ENCODE data around the gene QRFP.
"Not testable (repeated sequence)": the region's sequence is repeated elsewhere in the genome, so short reads cannot be mapped to it uniquely, and the experiment has no call there.

QRFP gene

DNA sequence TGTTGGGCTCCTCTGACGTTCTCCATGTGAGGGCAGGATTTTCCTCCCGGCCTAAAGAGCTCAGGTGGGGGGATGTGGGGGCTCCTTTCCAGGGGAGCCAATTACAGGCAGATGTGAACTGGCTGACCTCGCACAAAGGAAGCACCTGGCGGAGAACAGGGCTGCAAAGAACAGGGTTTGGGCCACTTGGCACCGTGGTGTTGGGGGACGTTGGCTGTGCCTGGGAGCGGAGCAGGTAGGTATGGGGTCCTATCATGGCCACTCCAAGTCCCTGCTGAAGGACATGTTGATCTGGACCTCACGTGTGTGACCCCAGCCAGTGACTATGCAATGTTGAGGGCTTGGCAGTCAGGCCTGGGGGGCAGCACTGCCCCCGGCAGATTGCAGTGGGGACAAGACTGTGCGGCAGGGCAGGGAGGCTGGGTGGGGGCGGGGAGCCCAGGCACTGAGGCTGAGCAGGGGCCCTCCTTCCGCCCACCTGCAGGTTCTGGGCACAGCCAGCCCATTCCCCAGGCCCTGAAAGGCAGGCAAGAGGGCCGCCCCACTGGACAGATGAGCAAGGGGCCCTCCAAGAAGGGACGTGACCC lies 23.0 kb upstream of the QRFP start:
- DNase-seq = no peak

- DNase-seq = no peak
These were observed 22.4 kb upstream of the QRFP start for GRCh38 chr9:130918826-130919558.

DNA sequence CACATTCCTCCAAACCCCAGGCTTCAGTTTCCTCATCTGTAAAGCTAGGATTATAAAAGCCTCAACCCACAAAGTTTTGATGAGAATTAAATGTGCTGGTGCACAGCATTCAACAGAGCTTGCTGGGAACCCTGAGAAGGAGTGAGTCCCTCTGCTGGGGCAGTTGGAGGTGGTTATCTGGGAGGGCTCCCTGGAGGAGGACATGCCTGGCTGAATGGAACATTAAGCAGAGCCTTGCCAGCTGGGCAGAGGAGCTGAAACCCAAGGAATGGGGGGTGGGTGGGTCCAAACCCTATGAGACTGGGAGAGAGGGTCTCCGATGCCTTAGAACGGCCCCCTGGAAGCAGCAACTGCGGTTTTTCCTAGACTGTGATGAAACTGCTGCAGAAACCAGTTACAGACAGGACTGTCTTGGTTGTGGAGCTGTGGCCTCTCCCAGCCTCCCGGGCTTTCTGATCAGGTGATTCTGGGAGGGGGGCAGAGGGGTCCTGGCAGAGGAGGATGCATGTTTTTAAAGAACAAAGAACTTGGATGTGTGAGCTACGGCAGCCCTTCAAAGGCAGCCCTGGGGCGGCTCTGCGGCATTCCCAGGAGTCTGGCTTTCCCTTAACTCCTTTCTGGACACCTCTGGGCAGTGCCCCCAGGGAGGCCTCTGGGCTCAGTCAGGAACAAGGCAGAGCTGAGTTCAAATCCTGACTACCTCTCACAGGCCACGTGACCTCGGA lies 21.7 kb upstream of the QRFP start:
- no peak for DNase-seq

GRCh38 chr9:130917168-130917960 lies 20.8 kb upstream of the QRFP start:
- DNase-seq = no peak

DNA sequence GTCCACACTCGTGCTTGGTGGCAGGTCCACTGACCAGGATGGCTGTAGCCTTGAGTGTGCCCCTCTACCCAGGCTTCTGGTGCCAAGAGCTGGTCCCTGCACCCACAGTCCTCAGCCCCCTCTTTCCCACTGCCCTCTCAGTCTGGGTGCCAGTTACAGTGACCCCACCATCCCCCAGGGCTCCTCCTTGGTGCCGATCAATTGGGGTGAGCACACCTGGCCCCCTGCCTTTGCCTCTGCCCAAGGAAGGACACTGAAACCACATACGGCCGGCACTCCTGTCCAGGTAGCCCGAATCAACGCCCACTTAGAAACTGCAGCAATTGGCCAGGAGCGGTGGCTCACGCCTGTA lies 18.5 kb upstream of the QRFP start:
- DNase-seq = no peak

DNA sequence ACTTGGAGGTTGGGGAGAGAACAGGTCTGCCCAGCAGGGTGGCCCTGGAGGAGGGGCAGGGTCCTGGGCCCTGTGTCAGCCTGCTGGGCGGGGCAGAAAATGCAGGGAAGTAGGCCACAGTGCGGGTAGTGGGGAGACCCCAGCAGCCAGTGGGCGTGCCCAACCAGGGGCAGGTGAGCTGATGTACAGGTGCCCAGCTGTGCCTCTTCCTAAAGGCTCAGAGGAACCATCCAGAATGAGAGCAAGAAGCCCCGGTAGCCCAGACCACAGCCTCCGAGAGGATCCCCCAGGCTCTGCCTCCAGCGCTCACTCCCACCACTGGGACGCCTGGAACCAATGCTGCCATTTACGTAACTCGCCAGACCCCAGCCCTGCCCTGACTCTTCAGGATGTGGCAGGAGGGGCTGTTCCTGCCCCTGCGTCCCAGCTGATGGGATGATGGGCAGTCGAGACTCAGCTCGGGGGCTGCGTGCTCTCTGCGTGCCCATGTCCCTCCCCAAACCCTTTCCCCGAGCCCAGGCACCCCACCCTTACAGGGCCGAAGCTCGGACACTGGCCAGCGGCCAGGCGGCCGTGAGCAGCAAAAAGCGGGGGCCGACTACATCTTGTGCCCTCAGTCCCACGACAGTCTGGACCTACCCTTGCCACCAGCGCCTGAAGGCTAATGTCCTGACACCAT lies 17.9 kb upstream of the QRFP start:
- no peak for DNase-seq

GRCh38 chr9:130913599-130914416 lies 17.2 kb upstream of the QRFP start:
- DNase-seq = no peak

GRCh38 chr9:130912932-130913598 lies 16.5 kb upstream of the QRFP start:
- DNase-seq = peak; percentile 32

DNA sequence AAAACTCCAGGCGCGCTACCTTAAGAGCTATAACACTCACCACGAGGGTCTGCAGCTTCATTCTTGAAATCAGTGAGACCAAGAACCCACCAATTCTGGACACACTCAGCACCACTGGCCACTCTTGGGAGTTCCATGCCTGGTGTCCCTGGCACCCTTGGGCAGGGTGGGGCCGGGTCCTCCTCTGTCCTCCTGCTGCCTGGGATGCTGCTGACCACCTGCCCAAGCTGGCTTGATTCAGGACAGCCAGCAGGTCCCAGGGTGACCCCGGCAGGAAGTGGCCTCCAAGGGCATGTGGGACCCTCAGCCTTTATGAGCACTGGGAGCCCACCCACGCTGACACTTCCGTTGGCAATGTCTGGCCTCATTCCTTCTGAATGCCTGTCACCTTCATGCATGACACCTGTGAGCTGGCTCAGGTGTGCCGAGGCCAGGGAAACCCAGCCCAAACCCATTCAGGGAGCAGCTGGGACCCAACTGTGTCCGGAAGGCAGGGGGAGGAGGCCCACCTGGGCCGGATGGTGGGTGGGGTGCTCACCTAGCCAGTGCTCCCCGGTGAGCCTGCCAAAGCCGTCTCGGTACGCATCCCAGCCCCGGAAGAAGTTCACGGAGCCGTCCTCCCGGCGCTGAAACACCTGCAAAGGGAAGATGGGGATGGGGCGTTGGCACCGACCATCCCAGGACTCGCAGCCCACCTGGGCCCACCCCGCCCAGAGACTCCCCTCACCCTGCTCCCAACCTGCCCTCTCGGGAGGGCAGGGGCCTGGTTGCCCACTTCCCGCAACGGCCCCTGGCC lies 14.8 kb upstream of the QRFP start:
- no peak for DNase-seq

DNA sequence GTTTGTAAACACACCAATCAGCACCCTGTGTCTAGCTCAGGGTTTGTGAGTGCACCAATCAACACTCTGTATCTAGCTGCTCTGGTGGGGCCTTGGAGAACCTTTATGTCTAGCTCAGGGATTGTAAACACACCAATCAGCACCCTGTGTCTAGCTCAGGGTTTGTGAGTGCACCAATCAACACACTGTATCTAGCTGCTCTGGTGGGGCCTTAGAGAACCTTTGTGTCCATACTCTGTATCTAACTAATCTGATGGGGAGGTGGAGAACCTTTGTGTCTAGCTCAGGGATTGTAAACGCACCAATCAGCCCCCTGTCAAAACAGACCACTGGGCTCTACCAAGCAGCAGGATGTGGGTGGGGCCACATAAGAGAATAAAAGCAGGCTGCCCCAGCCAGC lies 14.1 kb upstream of the QRFP start:
- DNase-seq = not testable (repeated sequence)

DNA sequence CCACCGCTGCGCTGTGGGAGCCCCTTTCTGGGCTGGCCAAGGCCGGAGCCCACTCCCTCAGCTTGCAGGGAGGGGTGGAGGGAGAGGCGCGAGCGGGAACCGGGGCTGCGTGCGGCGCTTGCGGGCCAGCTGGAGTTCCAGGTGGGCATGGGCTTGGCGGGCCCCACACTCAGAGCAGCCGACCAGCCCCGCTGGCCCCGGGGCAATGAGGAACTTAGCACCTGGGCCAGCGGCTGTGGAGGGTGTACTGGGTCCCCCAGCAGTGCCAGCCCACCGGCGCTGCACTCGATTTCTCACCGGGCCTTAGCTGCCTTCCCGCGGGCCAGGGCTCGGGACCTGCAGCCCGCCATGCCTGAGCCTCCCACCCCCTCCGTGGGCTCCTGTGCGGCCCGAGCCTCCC lies 13.4 kb upstream of the QRFP start:
- not testable (repeated sequence) for DNase-seq

DNA sequence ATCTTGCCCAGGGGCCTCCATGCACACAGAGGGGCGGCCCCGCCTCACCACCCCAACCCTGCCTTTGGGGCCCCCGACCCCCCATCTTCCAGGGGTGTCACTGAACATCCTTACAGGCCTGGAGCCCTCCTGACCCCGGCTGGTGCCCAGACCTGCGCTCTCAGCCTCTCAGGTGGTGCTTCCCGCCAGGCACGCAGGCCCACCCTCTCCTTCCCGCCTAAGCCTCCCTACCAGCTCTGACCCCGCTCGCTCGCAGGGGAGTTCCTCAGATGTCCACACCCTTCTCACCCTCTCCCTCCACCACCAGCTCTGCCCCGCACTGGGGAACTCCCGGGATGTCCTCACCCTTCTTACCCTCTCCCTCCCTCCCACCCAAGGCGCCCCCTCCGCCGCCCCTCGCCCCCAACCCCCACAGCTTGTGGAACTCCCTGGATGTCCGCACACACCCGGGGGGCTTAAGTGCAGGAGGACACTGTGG lies 12.3 kb upstream of the QRFP start:
- no peak for DNase-seq

GRCh38 chr9:130908146-130908877 lies 11.7 kb upstream of the QRFP start:
- DNase-seq = no peak

DNA sequence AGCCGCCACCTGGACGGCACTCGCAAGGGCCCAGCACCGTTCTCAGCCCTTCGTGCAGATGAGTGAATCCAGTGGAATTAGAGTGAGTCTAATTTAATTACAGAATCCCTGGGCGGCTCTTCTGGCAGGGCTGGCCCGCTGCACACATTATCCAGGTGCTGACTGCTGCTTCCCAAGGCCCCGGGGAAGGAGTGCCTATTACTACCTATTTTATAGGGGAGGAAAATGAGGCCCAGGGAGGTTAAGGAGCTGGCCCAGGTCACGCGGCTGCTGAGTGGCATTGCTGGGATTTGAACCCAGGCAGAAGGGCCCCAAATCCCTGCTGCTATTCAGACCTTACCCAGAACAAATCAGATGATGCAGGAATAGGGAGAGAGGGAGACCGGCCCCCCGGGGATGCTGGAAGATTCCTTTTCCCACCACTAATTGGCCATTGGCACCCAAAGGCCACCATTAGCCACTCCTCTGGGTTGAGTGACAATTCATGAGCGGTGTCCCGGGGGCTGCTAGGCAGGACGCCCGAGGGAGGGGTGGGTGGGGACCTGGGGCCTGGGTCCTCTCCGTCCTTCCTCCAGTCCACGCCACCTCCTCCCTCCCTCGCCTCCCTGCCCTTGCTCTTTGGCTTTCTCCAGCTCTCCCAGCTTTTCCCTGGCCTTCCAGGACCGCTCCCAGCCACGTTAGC lies 10.3 kb upstream of the QRFP start:
- DNase-seq = peak; percentile 69

DNA sequence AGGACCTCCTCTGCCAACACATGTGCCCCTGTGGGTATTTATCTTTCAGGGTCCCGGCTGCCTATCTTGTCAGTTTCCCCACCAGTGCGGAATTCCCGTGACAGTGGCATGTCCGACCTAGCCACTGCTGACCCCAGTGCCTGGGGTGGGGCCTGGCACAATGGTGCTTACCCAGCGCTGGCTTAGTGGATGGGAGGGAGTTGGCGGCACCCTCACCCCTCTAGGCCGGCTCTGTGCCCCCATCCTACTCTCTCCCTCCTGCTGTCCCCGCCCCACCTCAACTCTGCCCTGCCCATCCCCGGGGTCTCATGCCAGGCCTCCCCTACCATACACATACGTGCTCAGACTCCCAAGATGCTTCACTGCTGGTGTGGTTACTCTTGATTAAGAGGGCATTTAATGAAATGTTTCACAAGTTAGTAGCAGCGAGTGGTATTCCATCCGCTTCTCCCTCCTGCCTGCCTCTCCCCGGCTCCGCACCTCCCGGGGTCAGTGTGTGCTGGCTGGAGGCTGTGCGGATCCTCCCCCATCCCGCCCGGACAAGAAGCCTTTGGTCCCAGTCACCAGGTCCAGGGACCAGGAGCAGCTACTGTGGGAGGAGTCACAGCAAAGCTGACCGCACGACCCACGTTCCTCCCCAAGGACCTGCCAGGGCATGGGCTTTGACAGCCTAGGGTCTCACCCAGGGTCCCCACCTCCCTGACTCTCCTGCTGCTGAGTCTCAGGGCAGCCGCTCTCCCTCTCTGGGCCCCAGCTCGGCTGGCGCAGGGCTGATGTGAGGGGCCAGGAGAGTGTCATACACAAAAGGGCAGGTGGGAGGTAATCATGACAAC lies 9.5 kb upstream of the QRFP start:
- DNase-seq = no peak

DNA sequence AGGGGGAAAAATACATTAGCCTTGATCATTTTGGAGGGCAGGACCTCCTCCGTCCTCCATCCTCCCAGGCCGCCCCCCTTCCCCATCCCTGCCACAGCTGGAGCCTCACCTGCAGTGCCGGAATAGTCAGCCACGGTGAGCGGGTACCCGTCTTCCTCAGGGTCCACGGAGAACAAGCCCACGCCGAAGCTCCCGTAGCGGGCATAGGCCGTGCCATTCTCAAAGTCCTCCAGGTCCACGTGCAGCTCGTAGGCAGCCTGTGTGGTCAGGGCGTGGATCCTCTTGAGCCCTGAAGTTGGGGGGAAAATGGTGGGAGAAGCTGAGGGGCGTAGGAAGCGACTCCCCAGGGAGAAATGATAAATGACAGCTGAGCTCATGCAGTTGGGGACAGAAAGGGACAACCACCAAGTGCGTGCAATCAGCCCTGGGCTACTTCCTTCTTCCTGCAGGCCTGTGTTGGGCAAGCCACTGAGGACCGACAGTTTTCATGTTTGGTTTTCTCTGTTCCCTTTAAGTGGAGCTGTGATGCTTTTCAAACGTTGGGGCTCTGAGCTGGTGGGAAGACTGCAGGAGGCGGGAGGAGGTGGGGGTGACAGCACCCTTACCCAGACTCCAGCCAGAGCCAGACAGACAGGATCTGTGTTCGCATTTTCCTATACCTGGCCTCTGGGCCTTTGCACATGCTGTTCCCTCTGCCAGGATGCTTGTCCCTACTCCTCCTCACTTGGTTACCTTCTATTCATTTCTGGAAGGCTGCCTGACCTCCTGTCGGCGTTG lies 8.7 kb upstream of the QRFP start:
- DNase-seq = no peak
